Germinal center (tissue), 1 donor: ENCODE measurements around the gene ACTR3C.
"Not testable (repeated sequence)": the region's sequence is repeated elsewhere in the genome, so short reads cannot be mapped to it uniquely, and the experiment has no call there.

Experiments used
- DNase-seq: peaks from one replicate; pipeline ENCODE4 v3.0.0; 2012; ENCODE audit warnings: mixed read lengths, low spot score

Gene ACTR3C

GRCh38 chr7:150281681-150282403 is 41.5 kb downstream of the ACTR3C start:
- not testable (repeated sequence) for DNase-seq

- not testable (repeated sequence) for DNase-seq
Measured at GRCh38 chr7:150278383-150278782, 45.0 kb downstream of the ACTR3C start.

- DNase-seq = peak; percentile 9
Measured at GRCh38 chr7:150276132-150276695, 47.1 kb downstream of the ACTR3C start.

GRCh38 chr7:150271898-150272297 is 51.4 kb downstream of the ACTR3C start:
- not testable (repeated sequence) for DNase-seq

- DNase-seq = not testable (repeated sequence)
Measured at GRCh38 chr7:150270101-150270824, 53.1 kb downstream of the ACTR3C start.

GRCh38 chr7:150268798-150269197 is 54.5 kb downstream of the ACTR3C start:
- DNase-seq = not testable (repeated sequence)

GRCh38 chr7:150268287-150268686 is 55.1 kb downstream of the ACTR3C start:
- not testable (repeated sequence) for DNase-seq

GRCh38 chr7:150266953-150267665 is 56.2 kb downstream of the ACTR3C start:
- not testable (repeated sequence) for DNase-seq

- DNase-seq = not testable (repeated sequence)
Measured at GRCh38 chr7:150262656-150263055, 60.7 kb downstream of the ACTR3C start.

- not testable (repeated sequence) for DNase-seq
Measured at GRCh38 chr7:150247745-150248144, 75.6 kb downstream of the ACTR3C start.

- not testable (repeated sequence) for DNase-seq
Measured at GRCh38 chr7:150245208-150245607, 78.1 kb downstream of the ACTR3C start.

GRCh38 chr7:150242935-150243334 is 80.4 kb downstream of the ACTR3C start:
- DNase-seq = not testable (repeated sequence)

- DNase-seq = not testable (repeated sequence)
Measured at GRCh38 chr7:150225444-150225843, 97.9 kb downstream of the ACTR3C start.

GRCh38 chr7:150222083-150222972 is 101.0 kb downstream of the ACTR3C start:
- not testable (repeated sequence) for DNase-seq

- DNase-seq = not testable (repeated sequence)
Measured at GRCh38 chr7:150220673-150221181, 102.6 kb downstream of the ACTR3C start.

GRCh38 chr7:150219941-150220658 is 103.2 kb downstream of the ACTR3C start:
- DNase-seq = not testable (repeated sequence)

- not testable (repeated sequence) for DNase-seq
Measured at GRCh38 chr7:150206848-150207247, 116.5 kb downstream of the ACTR3C start.

GRCh38 chr7:150205866-150206265 is 117.5 kb downstream of the ACTR3C start:
- not testable (repeated sequence) for DNase-seq

GRCh38 chr7:150204577-150204976 is 118.8 kb downstream of the ACTR3C start:
- not testable (repeated sequence) for DNase-seq

- DNase-seq = not testable (repeated sequence)
Measured at GRCh38 chr7:150202894-150203293, 120.5 kb downstream of the ACTR3C start.
